ENCODE measurements around the gene SOX6. TPM values are rescaled to one million over a fixed set of nuclear protein-coding genes. Genes with fewer than 3 reads are reported as not detected.

The SOX6 gene
- total RNA-seq, 1 donor from 2014 or later, result 13.2 TPM

GRCh38 chr11:16093889-16094653 lies 262.3 kb downstream of the SOX6 start:
- no peaks in the 10 kb centered on the region for H3K9me3 ChIP-seq (ENCODE audit: insufficient read depth, low read depth, low read length)
- Mint-ChIP-seq H3K36me3 (ENCODE audit: low read depth, unreplicated experiment) (peaks cover 2% of the 10 kb centered on the region), H3K4me1 (ENCODE audit: low read depth, unreplicated experiment) (peaks cover 29% of the 10 kb centered on the region), H3K27ac (ENCODE audit: unreplicated experiment) (no peak overlapping the region), H3K4me3 (ENCODE audit: unreplicated experiment) (no peak overlapping the region), H3K9me3 (ENCODE audit: unreplicated experiment) (no peaks in the 10 kb centered on the region), H3K27me3 (ENCODE audit: low read depth, unreplicated experiment) (no peaks in the 10 kb centered on the region)
- H3K4me1 ChIP-seq (ENCODE audit: insufficient read depth, low read length), result no peaks in the 10 kb centered on the region
- no peak overlapping the region for H2AFZ ChIP-seq (ENCODE audit: low read depth, low read length)
- no peaks in the 10 kb centered on the region for H4K20me1 ChIP-seq (ENCODE audit: insufficient read depth, low read length)
- DNase-seq (ENCODE audit: low read depth) (peak; percentile 6), FAIRE-seq (no peak)
- no peak overlapping the region for H3K9ac ChIP-seq (ENCODE audit: low read length)
- no peak overlapping the region for H3K4me3 ChIP-seq (ENCODE audit: insufficient read depth, low read depth, low read length)
- no peak overlapping the region for H3K27ac ChIP-seq (ENCODE audit: low read depth, low read length)
- H3K79me2 ChIP-seq (ENCODE audit: insufficient read depth, low read length), result no peaks in the 10 kb centered on the region
- H3K36me3 ChIP-seq (ENCODE audit: insufficient read depth, low read length), result no peaks in the 10 kb centered on the region
- TF ChIP-seq CTCF (IDR thresholded peaks at IDR 0.05; ENCODE audit: insufficient read depth, low read depth, low read length), result no peak
- no peak for TF ChIP-seq EZH2 (IDR thresholded peaks at IDR 0.05; ENCODE audit: insufficient read depth, low read length)
- no peaks in the 10 kb centered on the region for H3K27me3 ChIP-seq (ENCODE audit: insufficient read depth, low read length)
- no peak overlapping the region for H3K4me2 ChIP-seq (ENCODE audit: low read length)

- Histone ChIP-seq H4K20me1 (ENCODE audit: insufficient read depth, low read length) (no peaks in the 10 kb centered on the region), H3K79me2 (ENCODE audit: insufficient read depth, low read length) (no peaks in the 10 kb centered on the region), H3K36me3 (ENCODE audit: insufficient read depth, low read length) (no peaks in the 10 kb centered on the region), H3K9me3 (ENCODE audit: insufficient read depth, low read depth, low read length) (no peaks in the 10 kb centered on the region), H2AFZ (ENCODE audit: low read depth, low read length) (no peak overlapping the region), H3K4me1 (ENCODE audit: insufficient read depth, low read length) (no peaks in the 10 kb centered on the region), H3K9ac (ENCODE audit: low read length) (no peak overlapping the region), H3K4me3 (ENCODE audit: insufficient read depth, low read depth, low read length) (no peak overlapping the region), H3K27ac (ENCODE audit: low read depth, low read length) (no peak overlapping the region), H3K4me2 (ENCODE audit: low read length) (no peak overlapping the region), H3K27me3 (ENCODE audit: insufficient read depth, low read length) (no peaks in the 10 kb centered on the region)
- FAIRE-seq (no peak), DNase-seq (ENCODE audit: low read depth) (no peak)
- no peak for TF ChIP-seq EZH2 (IDR thresholded peaks at IDR 0.05; ENCODE audit: insufficient read depth, low read length)
- no peak for TF ChIP-seq CTCF (IDR thresholded peaks at IDR 0.05; ENCODE audit: insufficient read depth, low read depth, low read length)
- Mint-ChIP-seq H3K27ac (ENCODE audit: unreplicated experiment) (no peak overlapping the region), H3K27me3 (ENCODE audit: low read depth, unreplicated experiment) (no peaks in the 10 kb centered on the region), H3K9me3 (ENCODE audit: unreplicated experiment) (no peaks in the 10 kb centered on the region), H3K4me1 (ENCODE audit: low read depth, unreplicated experiment) (peaks cover 22% of the 10 kb centered on the region), H3K4me3 (ENCODE audit: unreplicated experiment) (no peak overlapping the region), H3K36me3 (ENCODE audit: low read depth, unreplicated experiment) (peaks cover 2% of the 10 kb centered on the region)
Measured at GRCh38 chr11:16091862-16092261, 264.5 kb downstream of the SOX6 start.

- no peak overlapping the region for H2AFZ ChIP-seq (ENCODE audit: low read depth, low read length)
- no peaks in the 10 kb centered on the region for H3K27me3 Mint-ChIP-seq (ENCODE audit: low read depth, unreplicated experiment)
- TF ChIP-seq EZH2 (IDR thresholded peaks at IDR 0.05; ENCODE audit: insufficient read depth, low read length), result no peak
- no peak for TF ChIP-seq CTCF (IDR thresholded peaks at IDR 0.05; ENCODE audit: insufficient read depth, low read depth, low read length)
- H3K9me3 Mint-ChIP-seq (ENCODE audit: unreplicated experiment), result no peaks in the 10 kb centered on the region
- no peak overlapping the region for H3K4me3 Mint-ChIP-seq (ENCODE audit: unreplicated experiment)
- H3K27me3 ChIP-seq (ENCODE audit: insufficient read depth, low read length), result no peaks in the 10 kb centered on the region
- no peaks in the 10 kb centered on the region for H3K9me3 ChIP-seq (ENCODE audit: insufficient read depth, low read depth, low read length)
- H3K4me3 ChIP-seq (ENCODE audit: insufficient read depth, low read depth, low read length), result no peak overlapping the region
- no peaks in the 10 kb centered on the region for H3K79me2 ChIP-seq (ENCODE audit: insufficient read depth, low read length)
- no peak for DNase-seq (ENCODE audit: low read depth)
- FAIRE-seq, result no peak
- H3K4me1 ChIP-seq (ENCODE audit: insufficient read depth, low read length), result no peaks in the 10 kb centered on the region
- peaks cover 2% of the 10 kb centered on the region for H3K36me3 Mint-ChIP-seq (ENCODE audit: low read depth, unreplicated experiment)
- no peak overlapping the region for H3K27ac ChIP-seq (ENCODE audit: low read depth, low read length)
- no peak overlapping the region for H3K9ac ChIP-seq (ENCODE audit: low read length)
- H4K20me1 ChIP-seq (ENCODE audit: insufficient read depth, low read length), result no peaks in the 10 kb centered on the region
- H3K27ac Mint-ChIP-seq (ENCODE audit: unreplicated experiment), result no peak overlapping the region
- no peaks in the 10 kb centered on the region for H3K36me3 ChIP-seq (ENCODE audit: insufficient read depth, low read length)
- H3K4me2 ChIP-seq (ENCODE audit: low read length), result no peak overlapping the region
- peaks cover 10% of the 10 kb centered on the region for H3K4me1 Mint-ChIP-seq (ENCODE audit: low read depth, unreplicated experiment)
Measured at GRCh38 chr11:16089481-16089880, 266.9 kb downstream of the SOX6 start.

Measured in astrocyte (in vitro differentiated cells and primary cell).